Astrocyte (in vitro differentiated cells and primary cell): Measurements from ENCODE around the gene SEPTIN1. TPM values are rescaled to one million over a fixed set of nuclear protein-coding genes. Genes with fewer than 3 reads are reported as not detected.

Experiments
- DNase-seq: peaks from one replicate; pipeline ENCODE4 v3.0.0-alpha.2; 2010; ENCODE audit warnings: low read depth
- FAIRE-seq: peaks from 2 replicates; lab custom pipeline; 2011; peaks lifted over from hg19 to GRCh38; lab: Jason Lieb, UNC
- H2AFZ ChIP-seq: 2 replicates; pipeline ENCODE4 v1.6.0; 2012; ENCODE audit warnings: low read depth, low read length, inconsistent platforms
- H3K27ac ChIP-seq: 2 replicates; pipeline ENCODE4 v1.5.1; 2011; ENCODE audit warnings: low read depth, low read length, inconsistent platforms
- H3K27me3 ChIP-seq: 2 replicates; pipeline ENCODE4 v1.6.0; 2011; ENCODE audit warnings: low read length, inconsistent platforms; ENCODE audit not compliant: insufficient read depth
- H3K36me3 ChIP-seq: 2 replicates; pipeline ENCODE4 v1.5.1; 2011; ENCODE audit warnings: low read length, inconsistent platforms; ENCODE audit not compliant: insufficient read depth
- H3K4me1 ChIP-seq: 2 replicates; pipeline ENCODE4 v1.5.1; 2011; ENCODE audit warnings: low read length, inconsistent platforms; ENCODE audit not compliant: insufficient read depth
- H3K4me2 ChIP-seq: 2 replicates; pipeline ENCODE4 v1.6.0; 2012; ENCODE audit warnings: low read length, inconsistent platforms
- H3K4me3 ChIP-seq: 2 replicates; pipeline ENCODE4 v1.5.1; 2011; ENCODE audit warnings: low read depth, mild to moderate bottlenecking, low read length, inconsistent platforms; ENCODE audit not compliant: insufficient read depth
- H3K79me2 ChIP-seq: 2 replicates; pipeline ENCODE4 v1.6.0; 2012; ENCODE audit warnings: mild to moderate bottlenecking, low read length, inconsistent platforms; ENCODE audit not compliant: insufficient read depth
- H3K9ac ChIP-seq: 2 replicates; pipeline ENCODE4 v1.6.0; 2012; ENCODE audit warnings: mild to moderate bottlenecking, low read length, inconsistent platforms
- H3K9me3 ChIP-seq: 2 replicates; pipeline ENCODE4 v1.5.1; 2012; ENCODE audit warnings: low read depth, mild to moderate bottlenecking, low read length, inconsistent platforms; ENCODE audit not compliant: insufficient read depth
- H4K20me1 ChIP-seq: 2 replicates; pipeline ENCODE4 v1.6.0; 2012; ENCODE audit warnings: low read length, inconsistent platforms; ENCODE audit not compliant: insufficient read depth
- H3K27ac Mint-ChIP-seq: one replicate; pipeline ENCODE4 v1.8.0; 2021; ENCODE audit warnings: mild to moderate bottlenecking, mixed read lengths; ENCODE audit not compliant: unreplicated experiment
- H3K27me3 Mint-ChIP-seq: one replicate; pipeline ENCODE4 v1.8.0; 2021; ENCODE audit warnings: low read depth, mixed read lengths; ENCODE audit not compliant: unreplicated experiment
- H3K36me3 Mint-ChIP-seq: one replicate; pipeline ENCODE4 v1.8.0; 2021; ENCODE audit warnings: low read depth, mixed read lengths; ENCODE audit not compliant: unreplicated experiment
- H3K4me1 Mint-ChIP-seq: one replicate; pipeline ENCODE4 v1.8.0; 2021; ENCODE audit warnings: low read depth, mixed read lengths; ENCODE audit not compliant: unreplicated experiment
- H3K4me3 Mint-ChIP-seq: one replicate; pipeline ENCODE4 v1.8.0; 2021; ENCODE audit warnings: mild to moderate bottlenecking, moderate library complexity, mixed read lengths; ENCODE audit not compliant: unreplicated experiment
- H3K9me3 Mint-ChIP-seq: one replicate; pipeline ENCODE4 v1.8.0; 2021; ENCODE audit warnings: mild to moderate bottlenecking, mixed read lengths; ENCODE audit not compliant: unreplicated experiment
- CTCF ChIP-seq: IDR thresholded peaks from 2 replicates; pipeline ENCODE4 v1.5.1; 2011; ENCODE audit warnings: low read depth, mild to moderate bottlenecking, inconsistent platforms, low read length, moderate library complexity; ENCODE audit not compliant: insufficient read depth
- EZH2 ChIP-seq: IDR thresholded peaks from 2 replicates; pipeline ENCODE4 v1.6.1; 2012; ENCODE audit warnings: mild to moderate bottlenecking, low read length, inconsistent platforms; ENCODE audit not compliant: insufficient read depth
- total RNA-seq: library from RNA; stranded (reverse); gene quantifications from 2 replicates; pipeline ENCODE4 v1.2.1, GENCODE V29; 2021

The SEPTIN1 gene
- total RNA-seq, 1 donor from 2014 or later, result 0.48 TPM

GRCh38 chr16:30365200-30365599 lies 17.2 kb downstream of the SEPTIN1 start:
- TF ChIP-seq CTCF, result no peak
- Histone ChIP-seq H3K79me2 (peaks cover 92% of the 10 kb centered on the region), H3K9ac (no peak overlapping the region), H3K9me3 (no peaks in the 10 kb centered on the region), H3K4me1 (peaks cover 15% of the 10 kb centered on the region), H2AFZ (no peak overlapping the region), H3K36me3 (peaks cover 15% of the 10 kb centered on the region), H4K20me1 (peaks cover 85% of the 10 kb centered on the region), H3K27me3 (no peaks in the 10 kb centered on the region), H3K4me2 (no peak overlapping the region), H3K27ac (no peak overlapping the region), H3K4me3 (no peak overlapping the region)
- no peak overlapping the region for H3K4me3 Mint-ChIP-seq
- no peak for FAIRE-seq
- H3K9me3 Mint-ChIP-seq, result no peaks in the 10 kb centered on the region
- peaks cover 21% of the 10 kb centered on the region for H3K4me1 Mint-ChIP-seq
- H3K27me3 Mint-ChIP-seq, result no peaks in the 10 kb centered on the region
- no peak for DNase-seq
- peaks cover 20% of the 10 kb centered on the region for H3K36me3 Mint-ChIP-seq
- no peak overlapping the region for H3K27ac Mint-ChIP-seq

GRCh38 chr16:30361180-30361579 lies 21.2 kb downstream of the SEPTIN1 start:
- no peaks in the 10 kb centered on the region for H3K27me3 Mint-ChIP-seq
- Histone ChIP-seq H3K9me3 (no peaks in the 10 kb centered on the region), H3K27me3 (no peaks in the 10 kb centered on the region), H3K4me1 (no peaks in the 10 kb centered on the region), H3K9ac (no peak overlapping the region), H3K4me3 (no peak overlapping the region), H3K4me2 (no peak overlapping the region), H3K36me3 (peaks cover 20% of the 10 kb centered on the region), H3K79me2 (peaks cover 83% of the 10 kb centered on the region), H2AFZ (no peak overlapping the region), H3K27ac (no peak overlapping the region), H4K20me1 (peaks cover 67% of the 10 kb centered on the region)
- peaks cover 13% of the 10 kb centered on the region for H3K4me1 Mint-ChIP-seq
- no peaks in the 10 kb centered on the region for H3K9me3 Mint-ChIP-seq
- FAIRE-seq (no peak), DNase-seq (no peak)
- TF ChIP-seq CTCF (no peak), EZH2 (no peak)
- H3K4me3 Mint-ChIP-seq, result no peak overlapping the region
- no peak overlapping the region for H3K27ac Mint-ChIP-seq
- peaks cover 27% of the 10 kb centered on the region for H3K36me3 Mint-ChIP-seq

- FAIRE-seq (no peak), DNase-seq (no peak)
- peaks cover 25% of the 10 kb centered on the region for H3K36me3 Mint-ChIP-seq
- peaks cover 15% of the 10 kb centered on the region for H3K4me1 Mint-ChIP-seq
- Histone ChIP-seq H4K20me1 (peaks cover 54% of the 10 kb centered on the region), H2AFZ (no peak overlapping the region), H3K4me1 (peaks cover 7% of the 10 kb centered on the region), H3K4me3 (no peak overlapping the region), H3K4me2 (no peak overlapping the region), H3K27ac (no peak overlapping the region), H3K9me3 (no peaks in the 10 kb centered on the region), H3K79me2 (peaks cover 77% of the 10 kb centered on the region), H3K27me3 (no peaks in the 10 kb centered on the region), H3K36me3 (peaks cover 20% of the 10 kb centered on the region), H3K9ac (no peak overlapping the region)
- no peaks in the 10 kb centered on the region for H3K9me3 Mint-ChIP-seq
- TF ChIP-seq EZH2, result no peak
- TF ChIP-seq CTCF, result no peak
- no peak overlapping the region for H3K4me3 Mint-ChIP-seq
- no peak overlapping the region for H3K27ac Mint-ChIP-seq
- no peaks in the 10 kb centered on the region for H3K27me3 Mint-ChIP-seq
These were observed 22.5 kb downstream of the SEPTIN1 start for GRCh38 chr16:30359871-30360170.
